T1000 (cell line): ENCODE data around the gene GPR17.

Experiments used
- DNase-seq: peaks from one replicate; lab custom pipeline; 2025; ENCODE audit warnings: mixed read lengths; lab: John Stamatoyannopoulos, UW

GPR17 gene

GRCh38 chr2:127641846-127642507 is 4.0 kb upstream of the GPR17 start:
- no peak for DNase-seq

- DNase-seq = no peak
Measured at GRCh38 chr2:127642706-127643438, 3.1 kb upstream of the GPR17 start.

- no peak for DNase-seq
Measured at GRCh38 chr2:127643439-127644065, 2.4 kb upstream of the GPR17 start.

- no peak for DNase-seq
Measured at GRCh38 chr2:127644066-127645025, 1.6 kb upstream of the GPR17 start.

- DNase-seq = no peak
Measured at GRCh38 chr2:127645026-127645394, 943 bp upstream of the GPR17 start.

DNA sequence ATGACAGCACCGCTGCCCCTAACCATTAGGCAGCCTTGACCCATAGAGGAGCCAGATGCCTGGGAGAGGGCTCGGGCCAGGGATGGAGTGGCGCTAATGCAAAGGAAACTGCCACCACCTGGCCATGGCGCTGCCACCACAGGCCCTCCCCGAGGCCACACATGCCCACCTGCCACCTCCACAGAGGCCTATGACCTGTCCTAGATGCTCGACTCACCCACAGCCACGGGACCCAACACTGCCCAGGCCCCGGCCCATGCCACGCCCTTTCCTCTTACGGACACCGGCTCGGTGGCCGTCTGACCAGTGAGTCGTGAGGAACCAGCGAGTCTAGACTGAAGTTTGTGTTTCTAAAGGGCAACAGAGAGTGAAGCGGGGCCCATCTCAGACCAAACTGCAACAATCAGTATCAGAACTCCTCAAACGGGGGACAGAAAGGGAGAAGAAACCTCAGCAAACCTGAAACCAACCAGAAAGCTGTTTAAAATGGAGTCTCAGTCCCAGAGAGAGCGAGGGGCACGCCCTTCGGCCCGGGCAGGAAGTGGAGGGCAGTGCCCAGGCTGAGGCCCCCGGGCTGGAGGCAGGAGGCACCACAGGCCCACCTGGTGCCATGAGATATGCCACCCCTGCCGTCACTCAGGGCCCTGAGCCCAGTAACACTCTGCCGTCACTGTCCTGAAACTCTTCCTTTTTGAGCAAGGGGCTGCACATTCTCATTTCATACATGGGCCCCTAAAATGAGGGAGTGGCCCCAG is 711 bp downstream of the GPR17 start:
- no peak for DNase-seq

GRCh38 chr2:127647242-127648190 is 1.6 kb downstream of the GPR17 start:
- no peak for DNase-seq

DNA sequence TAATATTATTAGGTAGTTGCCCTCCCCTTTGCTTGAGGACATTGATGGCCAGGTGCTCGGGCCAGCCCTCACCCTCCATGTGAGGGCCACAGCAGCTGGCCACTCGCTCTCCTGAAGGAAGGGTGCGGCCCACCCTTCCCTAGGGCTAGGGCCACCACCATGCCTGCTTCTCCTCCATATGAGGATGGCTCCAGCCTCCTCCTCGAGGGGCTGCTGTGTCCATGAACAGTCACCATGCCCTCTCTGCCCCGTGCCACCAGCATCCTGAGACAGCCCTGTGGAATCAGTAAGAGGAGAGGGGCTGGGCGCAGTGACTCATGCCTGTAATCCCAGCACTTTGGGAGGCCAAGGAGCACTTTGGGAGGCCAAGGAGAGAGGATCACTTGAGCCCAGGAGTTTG is 2.4 kb downstream of the GPR17 start:
- DNase-seq = no peak

DNA sequence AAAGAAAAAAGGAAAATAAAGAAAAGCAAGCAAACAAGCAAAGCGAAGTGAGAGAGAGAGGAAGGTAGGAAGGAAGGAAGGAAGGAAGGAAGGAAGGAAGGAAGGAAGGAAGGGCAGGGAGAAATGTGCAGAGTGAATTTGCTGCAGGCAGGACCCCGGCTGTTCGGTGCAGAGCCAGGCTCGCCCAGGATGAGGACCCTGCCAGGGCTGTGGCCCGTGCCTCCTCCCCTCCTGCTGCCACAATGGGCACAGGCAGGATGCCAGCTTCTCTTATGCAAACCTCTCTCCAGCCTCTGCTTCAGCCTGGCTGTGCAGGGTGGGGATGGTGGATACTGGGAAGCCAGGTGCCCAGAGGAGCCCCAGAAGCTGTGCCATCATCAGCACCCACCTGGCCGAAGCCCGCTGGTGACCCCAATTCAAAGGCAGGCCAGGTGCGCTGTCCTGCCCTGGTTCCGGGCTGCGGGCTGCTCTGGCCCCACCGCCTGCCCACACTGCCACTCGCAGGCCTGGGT is 3.2 kb downstream of the GPR17 start:
- no peak for DNase-seq

GRCh38 chr2:127649684-127650040 is 3.7 kb downstream of the GPR17 start:
- peak; percentile 60 for DNase-seq

DNA sequence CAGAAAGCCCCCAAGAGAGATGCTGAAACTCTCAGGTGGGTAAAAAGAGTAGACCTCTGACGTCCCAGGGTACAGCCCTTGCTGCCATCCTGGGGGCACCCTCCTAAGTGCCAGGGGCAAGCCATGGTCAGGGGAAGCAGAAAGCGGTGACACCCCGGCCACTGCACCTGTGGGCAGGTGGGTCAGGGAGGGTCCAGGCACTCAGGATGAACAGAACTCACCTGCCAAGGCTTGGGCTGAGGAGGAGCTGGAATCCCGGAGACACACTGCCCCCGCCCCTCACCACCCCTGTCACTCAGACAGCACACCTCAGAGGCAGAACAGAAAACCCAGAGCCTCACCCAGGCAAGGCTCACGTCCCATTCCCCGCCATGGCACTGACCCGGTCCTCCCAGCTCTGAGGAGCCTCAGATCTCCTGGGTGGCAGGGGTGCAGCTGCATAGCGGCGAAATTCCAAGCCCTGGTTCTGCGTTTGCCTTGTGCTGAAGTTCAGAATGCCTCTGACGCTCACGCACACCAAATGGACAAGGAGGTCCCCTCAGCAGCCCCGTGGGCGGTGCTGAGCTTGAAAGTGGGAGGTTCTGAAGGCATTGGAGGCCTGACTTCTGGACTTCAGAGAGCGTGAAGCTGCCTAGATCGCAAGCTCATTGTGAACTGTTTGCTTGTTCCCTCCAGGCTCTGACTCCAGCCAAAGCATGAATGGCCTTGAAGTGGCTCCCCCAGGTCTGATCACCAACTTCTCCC is 4.3 kb downstream of the GPR17 start:
- DNase-seq = no peak

DNA sequence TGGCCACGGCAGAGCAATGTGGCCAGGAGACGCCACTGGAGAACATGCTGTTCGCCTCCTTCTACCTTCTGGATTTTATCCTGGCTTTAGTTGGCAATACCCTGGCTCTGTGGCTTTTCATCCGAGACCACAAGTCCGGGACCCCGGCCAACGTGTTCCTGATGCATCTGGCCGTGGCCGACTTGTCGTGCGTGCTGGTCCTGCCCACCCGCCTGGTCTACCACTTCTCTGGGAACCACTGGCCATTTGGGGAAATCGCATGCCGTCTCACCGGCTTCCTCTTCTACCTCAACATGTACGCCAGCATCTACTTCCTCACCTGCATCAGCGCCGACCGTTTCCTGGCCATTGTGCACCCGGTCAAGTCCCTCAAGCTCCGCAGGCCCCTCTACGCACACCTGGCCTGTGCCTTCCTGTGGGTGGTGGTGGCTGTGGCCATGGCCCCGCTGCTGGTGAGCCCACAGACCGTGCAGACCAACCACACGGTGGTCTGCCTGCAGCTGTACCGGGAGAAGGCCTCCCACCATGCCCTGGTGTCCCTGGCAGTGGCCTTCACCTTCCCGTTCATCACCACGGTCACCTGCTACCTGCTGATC is 4.9 kb downstream of the GPR17 start:
- DNase-seq = no peak

- no peak for DNase-seq
Measured at GRCh38 chr2:127651381-127651809, 5.4 kb downstream of the GPR17 start.

- DNase-seq = no peak
Measured at GRCh38 chr2:127651971-127652550, 6.1 kb downstream of the GPR17 start.

GRCh38 chr2:127652786-127653357 is 6.9 kb downstream of the GPR17 start:
- no peak for DNase-seq

GRCh38 chr2:127653421-127654083 is 7.6 kb downstream of the GPR17 start:
- no peak for DNase-seq

- DNase-seq = no peak
Measured at GRCh38 chr2:127654084-127654837, 8.3 kb downstream of the GPR17 start.
